HCT116 (cell line): ENCODE data around the gene IGF2R.

Experiments
- CBX3 ChIP-seq: IDR thresholded peaks from 2 replicates; pipeline ENCODE4 v1.6.1; 2012; ENCODE audit warnings: low read depth
- CTCF ChIP-seq, 3 experiments: fragments of 200-600 bp in 1 of 3; sonication (generic) in 1 of 3; IDR thresholded peaks in 2 of 3; conservative IDR thresholded peaks in 1 of 3; 2 replicates each; pipeline ENCODE4 v1.5.1; 2012 to 2017; ENCODE audit warnings: low read depth in 2 of 3, low read length in 2 of 3, antibody characterized with exemption in 1 of 3, borderline replicate concordance in 1 of 3, control low read depth in 1 of 3, mild to moderate bottlenecking in 1 of 3, mixed read lengths in 1 of 3, mixed run types in 1 of 3, moderate library complexity in 1 of 3; ENCODE audit not compliant: insufficient read depth in 1 of 3
- MAX ChIP-seq: IDR thresholded peaks from 2 replicates; pipeline ENCODE4 v1.6.1; 2012
- ZNF274 ChIP-seq: fragments of 200-500 bp; sonication (Bioruptor generic); IDR thresholded peaks from 2 replicates; pipeline ENCODE4 v1.6.1; 2014; ENCODE audit warnings: mild to moderate bottlenecking, low read depth, low read length, inconsistent platforms

DNA sequence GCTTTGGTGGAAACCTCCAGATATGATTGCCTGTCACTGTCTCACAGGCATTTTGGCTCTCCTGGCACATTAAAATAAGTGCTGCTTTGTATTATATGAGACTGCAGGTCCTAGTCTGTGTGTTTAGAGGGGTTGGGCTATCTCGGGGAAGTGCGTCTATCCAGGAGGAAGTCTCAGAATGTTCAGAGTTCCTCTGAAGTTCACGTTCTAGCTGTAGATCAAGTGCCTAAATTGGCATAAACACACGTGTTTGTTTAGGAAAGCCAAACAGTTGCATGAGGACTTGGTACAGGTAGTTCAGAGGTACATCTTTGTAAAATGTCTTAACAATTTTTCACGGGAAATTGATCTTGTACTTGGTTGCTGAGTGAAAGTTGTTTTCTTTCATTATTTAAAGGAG, 116.3 kb downstream of the IGF2R start:
- TF ChIP-seq CTCF (IDR thresholded peaks at IDR 0.05 in 2 of 3, conservative IDR thresholded peaks at IDR 0.05 in 1 of 3; ENCODE audit: borderline replicate concordance in 1 of 3, insufficient read depth in 1 of 3, low read depth in 2 of 3, low read length in 2 of 3): no peak
- no peak for TF ChIP-seq CBX3
- no peak for TF ChIP-seq MAX
- no peak for TF ChIP-seq ZNF274
